Measurements from ENCODE around the gene FRMD8. TPM values are rescaled to one million over a fixed set of nuclear protein-coding genes. Genes with fewer than 3 reads are reported as not detected.

FRMD8 gene
- total RNA-seq, 1 donor from 2014 or later: 49.6 TPM

DNA sequence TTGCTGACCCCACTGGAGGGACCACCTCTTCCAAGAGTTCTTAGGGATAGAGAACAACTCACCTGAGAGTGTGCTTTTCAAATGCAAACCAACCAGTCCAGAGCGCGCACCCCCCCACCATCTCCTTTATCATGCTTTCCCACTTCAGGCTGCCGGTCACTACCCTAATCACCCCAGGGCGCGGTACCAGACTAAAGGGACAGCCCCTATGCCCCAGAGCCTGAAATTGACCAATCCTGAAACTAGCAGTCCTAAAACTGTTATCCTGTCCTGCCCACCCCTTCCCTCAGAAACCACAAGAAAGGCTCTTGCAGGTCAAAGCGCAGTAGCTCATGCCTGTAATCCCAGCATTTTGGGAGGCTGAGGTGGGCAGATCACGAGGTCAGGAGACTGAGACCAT is 73.1 kb downstream of the FRMD8 start:
- no peak overlapping the region for H3K4me3 Mint-ChIP-seq (ENCODE audit: unreplicated experiment)

More for the DNA sequence above, 73.1 kb downstream of the FRMD8 start:
- no peaks in the 10 kb centered on the region for H3K36me3 Mint-ChIP-seq (ENCODE audit: low read depth)
- H3K9me3 Mint-ChIP-seq (ENCODE audit: low read depth): no peaks in the 10 kb centered on the region
- no peaks in the 10 kb centered on the region for H3K27me3 Mint-ChIP-seq (ENCODE audit: low read depth)
- TF ChIP-seq, protein P1, sequence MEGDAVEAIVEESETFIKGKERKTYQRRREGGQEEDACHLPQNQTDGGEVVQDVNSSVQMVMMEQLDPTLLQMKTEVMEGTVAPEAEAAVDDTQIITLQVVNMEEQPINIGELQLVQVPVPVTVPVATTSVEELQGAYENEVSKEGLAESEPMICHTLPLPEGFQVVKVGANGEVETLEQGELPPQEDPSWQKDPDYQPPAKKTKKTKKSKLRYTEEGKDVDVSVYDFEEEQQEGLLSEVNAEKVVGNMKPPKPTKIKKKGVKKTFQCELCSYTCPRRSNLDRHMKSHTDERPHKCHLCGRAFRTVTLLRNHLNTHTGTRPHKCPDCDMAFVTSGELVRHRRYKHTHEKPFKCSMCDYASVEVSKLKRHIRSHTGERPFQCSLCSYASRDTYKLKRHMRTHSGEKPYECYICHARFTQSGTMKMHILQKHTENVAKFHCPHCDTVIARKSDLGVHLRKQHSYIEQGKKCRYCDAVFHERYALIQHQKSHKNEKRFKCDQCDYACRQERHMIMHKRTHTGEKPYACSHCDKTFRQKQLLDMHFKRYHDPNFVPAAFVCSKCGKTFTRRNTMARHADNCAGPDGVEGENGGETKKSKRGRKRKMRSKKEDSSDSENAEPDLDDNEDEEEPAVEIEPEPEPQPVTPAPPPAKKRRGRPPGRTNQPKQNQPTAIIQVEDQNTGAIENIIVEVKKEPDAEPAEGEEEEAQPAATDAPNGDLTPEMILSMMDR (IDR thresholded peaks at IDR 0.05): no peak
- peaks cover 21% of the 10 kb centered on the region for H3K4me1 Mint-ChIP-seq (ENCODE audit: low read depth)
- no peak overlapping the region for H3K27ac Mint-ChIP-seq (ENCODE audit: unreplicated experiment)
- peak; percentile 35 for DNase-seq (ENCODE audit: low spot score)

Other genes with a start within 250 kb of the FRMD8 start
- gene SPDYC, start 216.4 kb upstream of the FRMD8 start, total RNA-seq: not detected in 3 replicates
- 120 to 130 TPM (median 127 TPM) in 3 replicates for gene CAPN1, start 204.7 kb upstream of the FRMD8 start, total RNA-seq
- gene POLA2, start 124.7 kb upstream of the FRMD8 start, total RNA-seq: 5.7 to 19.0 TPM (median 6.2 TPM) in 3 replicates
- 7.3 to 12.8 TPM (median 12.6 TPM) in 3 replicates for gene CDC42EP2, start 71.8 kb upstream of the FRMD8 start, total RNA-seq
- gene DPF2, start 52.8 kb upstream of the FRMD8 start, total RNA-seq: 49.7 to 52.3 TPM (median 49.9 TPM) in 3 replicates
- gene TIGD3, start 31.9 kb upstream of the FRMD8 start, total RNA-seq: 0.10 to 0.18 TPM in 2 of 3 replicates, not detected in the other
- gene SLC25A45, start 4.0 kb upstream of the FRMD8 start, total RNA-seq: 11.7 to 14.4 TPM (median 13.1 TPM) in 3 replicates
- 333 to 440 TPM (median 377 TPM) in 3 replicates for gene NEAT1, start 36.2 kb downstream of the FRMD8 start, total RNA-seq
- gene MALAT1, start 112.4 kb downstream of the FRMD8 start, total RNA-seq: 11,810 to 14,376 TPM (median 12,130 TPM) in 3 replicates
- 108 to 123 TPM (median 120 TPM) in 3 replicates for gene SCYL1, start 138.4 kb downstream of the FRMD8 start, total RNA-seq
- gene LTBP3, start 171.7 kb downstream of the FRMD8 start, total RNA-seq: 264 to 272 TPM (median 271 TPM) in 3 replicates
- gene ZNRD2, start 183.8 kb downstream of the FRMD8 start, total RNA-seq: 26.4 to 32.1 TPM (median 28.1 TPM) in 3 replicates
- gene FAM89B, start 185.9 kb downstream of the FRMD8 start, total RNA-seq: 84.8 to 91.9 TPM (median 86.8 TPM) in 3 replicates
- gene EHBP1L1, start 189.4 kb downstream of the FRMD8 start, total RNA-seq: 28.1 to 82.0 TPM (median 81.3 TPM) in 3 replicates
- 0.22 to 0.44 TPM in 2 of 3 replicates, not detected in the other for gene KCNK7, start 209.2 kb downstream of the FRMD8 start, total RNA-seq
- gene MAP3K11, start 227.6 kb downstream of the FRMD8 start, total RNA-seq: 30.2 to 34.6 TPM (median 31.6 TPM) in 3 replicates
- gene PCNX3, start 229.1 kb downstream of the FRMD8 start, total RNA-seq: 32.6 to 57.7 TPM (median 36.3 TPM) in 3 replicates